DND-41 (cell line): ENCODE results near the gene BRAT1.

ENCODE experiments used
- CTCF ChIP-seq: IDR thresholded peaks from 2 replicates; pipeline ENCODE4 v1.5.1; 2012; ENCODE audit warnings: borderline replicate concordance, low read length, moderate library complexity, mild to moderate bottlenecking; ENCODE audit not compliant: poor library complexity, severe bottlenecking; ENCODE audit errors: extremely low read depth
- EZH2 ChIP-seq: IDR thresholded peaks from 3 replicates; pipeline ENCODE4 v1.6.1; 2012; ENCODE audit warnings: borderline replicate concordance, low read depth, mild to moderate bottlenecking, moderate library complexity, low read length, inconsistent platforms; ENCODE audit not compliant: severe bottlenecking

GRCh38 chr7:2496375-2496774 lies 58.9 kb downstream of the BRAT1 start:
- no peak for TF ChIP-seq CTCF
- TF ChIP-seq EZH2 = no peak
